GM10266 (cell line): ENCODE measurements around the gene OR9A2.
A peak's percentile ranks its signal among the peaks of the same experiment; 100 is the strongest.

Experiments used
- DNase-seq: peaks from one replicate; pipeline ENCODE4 v3.0.0; 2012; ENCODE audit errors: extremely low spot score
- CTCF ChIP-seq: IDR thresholded peaks from 2 replicates; pipeline ENCODE4 v1.5.1; 2012; ENCODE audit warnings: mild to moderate bottlenecking, low read depth; ENCODE audit not compliant: control insufficient read depth, insufficient read depth; ENCODE audit errors: missing control alignments

The OR9A2 gene

GRCh38 chr7:143013473-143013872 is 13.5 kb downstream of the OR9A2 start:
- no peak for DNase-seq
- TF ChIP-seq CTCF: no peak

GRCh38 chr7:143012409-143012808 is 14.5 kb downstream of the OR9A2 start:
- no peak for DNase-seq
- no peak for TF ChIP-seq CTCF

- no peak for TF ChIP-seq CTCF
- no peak for DNase-seq
Measured at GRCh38 chr7:143012001-143012400, 14.9 kb downstream of the OR9A2 start.

- DNase-seq: peak; percentile 35
Measured at GRCh38 chr7:143008007-143008901, 18.7 kb downstream of the OR9A2 start.

GRCh38 chr7:143005632-143006260 is 21.2 kb downstream of the OR9A2 start:
- no peak for DNase-seq
- no peak for TF ChIP-seq CTCF

More at GRCh38 chr7:143008007-143008901, 18.7 kb downstream of the OR9A2 start:
- TF ChIP-seq CTCF: peak; percentile 82

GRCh38 chr7:143003393-143004051 is 23.4 kb downstream of the OR9A2 start:
- peak; percentile 50 for DNase-seq
- TF ChIP-seq CTCF: peak; percentile 57
